Ovary (tissue), 3 donors: ENCODE results near the gene ZNF202.

Experiments
- CTCF ChIP-seq, 3 donors: fragments of 450-650 bp in 2 of 3; fragments of 200-600 bp in 1 of 3; IDR thresholded peaks; one replicate each; pipeline versions ENCODE4 v1.5.1 to v1.8.0; 2016 to 2022; ENCODE audit warnings: antibody characterized with exemption in 3 of 3, mild to moderate bottlenecking in 1 of 3
- EP300 ChIP-seq: sonication (generic); formaldehyde crosslinking; IDR thresholded peaks from one replicate; pipeline ENCODE4 v1.6.1; 2017; ENCODE audit warnings: antibody characterized with exemption
- POLR2A ChIP-seq: fragments of 450-650 bp; IDR thresholded peaks from one replicate; pipeline ENCODE4 v1.6.1; 2017; ENCODE audit warnings: antibody characterized with exemption, mild to moderate bottlenecking, moderate library complexity
- donor health status: DM: no; HTN: no; CAD: no.

GRCh38 chr11:123773026-123773425, 31.6 kb upstream of the ZNF202 start:
- no peak for TF ChIP-seq CTCF (IDR thresholded peaks at IDR 0.05)
- no peak for TF ChIP-seq POLR2A
- TF ChIP-seq EP300, result no peak
